OCI-LY1 (cell line): ENCODE results near the gene CENPS.

ENCODE experiments used
- H2AFZ ChIP-seq: fragments of 200-600 bp; sonication (generic), shearing (Covaris generic); 2 replicates; pipeline ENCODE4 v1.6.0; 2014; ENCODE audit warnings: antibody characterized with exemption, mild to moderate bottlenecking, low read length
- H3F3A ChIP-seq: fragments of 200-600 bp; sonication (generic), shearing (Covaris generic); 2 replicates; pipeline ENCODE4 v1.6.0; 2014; ENCODE audit warnings: mild to moderate bottlenecking, antibody characterized with exemption, low read length, moderate library complexity; ENCODE audit not compliant: insufficient read depth
- H3K27ac ChIP-seq: fragments of 200-600 bp; sonication (generic); 2 replicates; pipeline ENCODE4 v1.5.1; 2014; ENCODE audit warnings: low read length, mixed run types, mild to moderate bottlenecking, low read depth; ENCODE audit not compliant: poor library complexity, severe bottlenecking
- H3K27me3 ChIP-seq: fragments of 200-600 bp; sonication (generic); 2 replicates; pipeline ENCODE4 v1.6.0; 2014; ENCODE audit warnings: antibody characterized with exemption, mild to moderate bottlenecking, low read length, moderate library complexity; ENCODE audit not compliant: insufficient read depth
- H3K36me3 ChIP-seq: fragments of 200-600 bp; sonication (generic); 2 replicates; pipeline ENCODE4 v1.6.1; 2014; ENCODE audit warnings: mild to moderate bottlenecking, antibody characterized with exemption, low read length, moderate library complexity, mixed read lengths; ENCODE audit not compliant: insufficient read depth
- H3K4me1 ChIP-seq: fragments of 200-600 bp; sonication (generic); 2 replicates; pipeline ENCODE4 v1.5.1; 2014; ENCODE audit warnings: mild to moderate bottlenecking, low read length, moderate library complexity; ENCODE audit not compliant: insufficient read depth, severe bottlenecking
- H3K4me2 ChIP-seq: fragments of 200-600 bp; sonication (generic), shearing (Covaris generic); 2 replicates; pipeline ENCODE4 v1.6.1; 2014; ENCODE audit warnings: low read length
- H3K4me3 ChIP-seq: fragments of 200-600 bp; sonication (generic); 2 replicates; pipeline ENCODE4 v1.5.1; 2014; ENCODE audit warnings: low read length, low read depth, mild to moderate bottlenecking, mixed read lengths; ENCODE audit not compliant: poor library complexity, severe bottlenecking
- H3K79me2 ChIP-seq: fragments of 200-600 bp; shearing (Covaris generic); 2 replicates; pipeline ENCODE4 v1.6.1; 2016; ENCODE audit warnings: mixed run types, low read length, mixed read lengths; ENCODE audit not compliant: insufficient read depth
- H3K9ac ChIP-seq: fragments of 200-600 bp; sonication (generic), shearing (Covaris generic); 2 replicates; pipeline ENCODE4 v1.6.1; 2014; ENCODE audit warnings: mild to moderate bottlenecking, low read length, mixed read lengths
- H3K9me2 ChIP-seq: fragments of 200-600 bp; sonication (generic), shearing (Covaris generic); 2 replicates; pipeline ENCODE4 v1.6.1; 2014; ENCODE audit warnings: low read depth, mild to moderate bottlenecking, low read length, mixed read lengths
- H3K9me3 ChIP-seq: fragments of 200-600 bp; shearing (Covaris generic); 2 replicates; pipeline ENCODE4 v1.6.1; 2014; ENCODE audit warnings: low read length, mixed read lengths
- H4K20me1 ChIP-seq: fragments of 200-600 bp; sonication (generic), shearing (Covaris generic); 2 replicates; pipeline ENCODE4 v1.6.0; 2016; ENCODE audit warnings: mild to moderate bottlenecking, low read length; ENCODE audit not compliant: insufficient read depth
- EZH2 ChIP-seq: fragments of 200-600 bp; sonication (generic), shearing (Covaris generic); IDR thresholded peaks from 2 replicates; pipeline ENCODE4 v1.8.0; 2017; ENCODE audit warnings: borderline replicate concordance, mixed run types, mild to moderate bottlenecking, antibody characterized with exemption, low read length, moderate library complexity, mixed read lengths
- TF ChIP-seq, protein P1 (sequence below): fragments of 200-600 bp; sonication (generic), shearing (Covaris generic); IDR thresholded peaks from 2 replicates; pipeline ENCODE4 v1.5.1; 2017; ENCODE audit warnings: mild to moderate bottlenecking, antibody characterized with exemption, low read length, moderate library complexity, mixed read lengths

The CENPS gene

DNA sequence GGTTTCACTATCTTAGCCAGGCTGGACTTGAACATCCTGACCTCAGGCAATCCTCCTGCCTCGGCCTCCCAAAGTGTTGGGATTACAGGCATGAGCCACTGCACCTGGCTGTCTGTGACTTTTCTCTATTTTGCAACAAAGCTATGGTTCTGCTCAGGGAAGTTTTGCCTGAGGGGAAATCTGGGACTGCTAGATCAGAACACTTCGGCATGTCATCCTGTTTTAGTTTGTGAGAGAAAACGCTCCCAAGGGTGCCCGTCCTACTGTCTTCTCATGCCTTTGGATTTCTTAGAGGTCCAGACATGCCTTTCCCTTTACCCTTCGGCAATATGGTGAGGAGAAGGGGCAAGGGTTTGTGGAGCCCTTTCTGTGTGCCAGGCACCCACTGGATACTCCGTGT is 14.0 kb downstream of the CENPS start:
- no peak overlapping the region for H3K27ac ChIP-seq
- no peaks in the 10 kb centered on the region for H3K36me3 ChIP-seq
- no peaks in the 10 kb centered on the region for H3K9me3 ChIP-seq
- no peaks in the 10 kb centered on the region for H4K20me1 ChIP-seq
- no peak for TF ChIP-seq EZH2
- TF ChIP-seq, protein P1, sequence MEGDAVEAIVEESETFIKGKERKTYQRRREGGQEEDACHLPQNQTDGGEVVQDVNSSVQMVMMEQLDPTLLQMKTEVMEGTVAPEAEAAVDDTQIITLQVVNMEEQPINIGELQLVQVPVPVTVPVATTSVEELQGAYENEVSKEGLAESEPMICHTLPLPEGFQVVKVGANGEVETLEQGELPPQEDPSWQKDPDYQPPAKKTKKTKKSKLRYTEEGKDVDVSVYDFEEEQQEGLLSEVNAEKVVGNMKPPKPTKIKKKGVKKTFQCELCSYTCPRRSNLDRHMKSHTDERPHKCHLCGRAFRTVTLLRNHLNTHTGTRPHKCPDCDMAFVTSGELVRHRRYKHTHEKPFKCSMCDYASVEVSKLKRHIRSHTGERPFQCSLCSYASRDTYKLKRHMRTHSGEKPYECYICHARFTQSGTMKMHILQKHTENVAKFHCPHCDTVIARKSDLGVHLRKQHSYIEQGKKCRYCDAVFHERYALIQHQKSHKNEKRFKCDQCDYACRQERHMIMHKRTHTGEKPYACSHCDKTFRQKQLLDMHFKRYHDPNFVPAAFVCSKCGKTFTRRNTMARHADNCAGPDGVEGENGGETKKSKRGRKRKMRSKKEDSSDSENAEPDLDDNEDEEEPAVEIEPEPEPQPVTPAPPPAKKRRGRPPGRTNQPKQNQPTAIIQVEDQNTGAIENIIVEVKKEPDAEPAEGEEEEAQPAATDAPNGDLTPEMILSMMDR, result no peak
- H3K79me2 ChIP-seq, result no peaks in the 10 kb centered on the region
- no peak overlapping the region for H2AFZ ChIP-seq
- no peak overlapping the region for H3K4me2 ChIP-seq
- H3K4me3 ChIP-seq, result no peak overlapping the region
- H3K4me1 ChIP-seq, result no peaks in the 10 kb centered on the region
- no peak overlapping the region for H3K9ac ChIP-seq
- no peaks in the 10 kb centered on the region for H3F3A ChIP-seq
- H3K27me3 ChIP-seq, result no peaks in the 10 kb centered on the region
- no peaks in the 10 kb centered on the region for H3K9me2 ChIP-seq

DNA sequence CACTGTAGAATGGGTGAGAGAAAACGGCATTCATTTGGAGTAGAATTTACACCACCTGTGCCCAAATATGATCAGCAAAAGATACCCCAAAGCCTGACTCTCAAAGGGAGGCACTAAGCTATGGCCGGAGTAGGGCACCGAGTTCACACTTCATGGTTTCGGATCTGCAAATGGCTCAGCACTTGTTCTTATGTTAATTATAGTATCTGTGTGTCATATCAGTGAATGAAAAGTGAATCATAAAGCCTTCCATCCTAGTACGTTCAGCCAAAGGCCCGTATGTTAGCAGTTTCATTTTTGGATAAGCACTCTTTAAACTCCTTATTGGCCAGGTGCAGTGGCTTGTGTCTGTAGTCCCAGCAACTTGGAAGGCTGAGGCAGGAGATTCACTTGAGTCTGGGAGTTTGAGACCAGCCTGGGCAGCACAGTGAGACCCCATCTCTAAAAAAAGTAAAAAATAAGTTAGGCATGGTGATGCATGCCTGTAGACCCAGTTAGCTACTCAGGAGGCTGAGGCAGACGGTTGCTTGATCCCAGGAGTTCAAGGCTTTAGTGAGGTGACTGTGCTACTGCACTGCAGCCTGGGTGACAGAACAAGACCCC is 14.7 kb downstream of the CENPS start:
- Histone ChIP-seq H4K20me1 (no peaks in the 10 kb centered on the region), H3K9me2 (no peaks in the 10 kb centered on the region), H3K27ac (no peak overlapping the region), H3K27me3 (no peaks in the 10 kb centered on the region), H3K4me1 (no peaks in the 10 kb centered on the region), H3K4me2 (no peak overlapping the region), H2AFZ (no peak overlapping the region), H3K4me3 (no peak overlapping the region), H3K79me2 (no peaks in the 10 kb centered on the region), H3F3A (no peaks in the 10 kb centered on the region), H3K9me3 (no peaks in the 10 kb centered on the region), H3K9ac (no peak overlapping the region), H3K36me3 (no peaks in the 10 kb centered on the region)
- TF ChIP-seq, protein P1, result no peak
- no peak for TF ChIP-seq EZH2

DNA sequence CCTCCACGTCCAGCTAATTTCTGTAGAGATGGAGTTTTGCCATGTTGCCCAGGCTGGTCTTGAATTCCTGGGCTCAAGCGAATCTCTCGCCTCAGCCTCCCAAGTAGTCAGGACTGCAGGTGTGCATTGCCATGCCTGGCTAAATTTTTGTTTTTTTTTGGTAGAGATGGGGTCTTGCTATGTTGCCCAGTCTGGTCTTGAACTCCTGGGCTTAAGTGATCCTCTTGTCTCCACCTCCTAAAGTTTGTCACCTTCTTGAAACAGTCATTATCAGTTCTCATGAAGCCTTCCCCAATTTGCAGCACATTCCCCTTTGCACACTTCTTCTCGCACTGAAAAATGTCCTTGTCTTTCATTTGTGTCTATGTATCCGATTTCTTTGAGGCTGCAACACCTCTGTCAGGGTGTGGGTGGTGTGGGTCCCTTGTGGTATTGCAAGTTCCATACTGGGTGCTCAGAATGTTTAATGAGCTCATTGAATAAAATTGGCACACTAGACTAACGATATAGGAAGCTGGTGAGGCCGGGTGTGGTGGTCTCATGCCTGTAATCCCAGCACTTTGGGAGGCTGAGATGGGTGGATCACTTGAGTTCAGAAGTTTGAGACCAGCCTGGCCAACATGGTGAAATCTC is 16.7 kb downstream of the CENPS start:
- Histone ChIP-seq H3K9ac (no peak overlapping the region), H3K27me3 (no peaks in the 10 kb centered on the region), H4K20me1 (no peaks in the 10 kb centered on the region), H2AFZ (no peak overlapping the region), H3F3A (no peaks in the 10 kb centered on the region), H3K4me3 (no peak overlapping the region), H3K4me2 (no peak overlapping the region), H3K27ac (no peak overlapping the region), H3K4me1 (no peaks in the 10 kb centered on the region), H3K79me2 (no peaks in the 10 kb centered on the region), H3K36me3 (no peaks in the 10 kb centered on the region), H3K9me3 (no peaks in the 10 kb centered on the region), H3K9me2 (no peaks in the 10 kb centered on the region)
- TF ChIP-seq, protein P1, result no peak
- TF ChIP-seq EZH2, result no peak
